ENCODE results near the gene ZNF700.

DNA sequence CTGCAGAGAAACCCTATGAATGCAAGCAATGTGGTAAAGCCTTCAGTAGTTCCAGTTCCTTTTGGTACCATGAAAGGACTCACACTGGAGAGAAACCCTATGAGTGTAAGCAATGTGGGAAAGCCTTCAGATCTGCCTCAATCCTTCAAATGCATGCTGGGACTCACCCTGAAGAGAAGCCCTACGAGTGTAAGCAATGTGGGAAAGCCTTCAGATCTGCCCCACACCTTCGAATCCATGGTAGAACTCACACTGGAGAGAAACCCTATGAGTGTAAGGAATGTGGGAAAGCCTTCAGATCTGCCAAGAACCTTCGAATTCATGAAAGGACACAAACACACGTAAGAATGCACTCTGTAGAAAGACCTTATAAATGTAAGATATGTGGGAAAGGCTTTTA, 54.6 kb downstream of the ZNF700 start:
- TF ChIP-seq, protein P1, sequence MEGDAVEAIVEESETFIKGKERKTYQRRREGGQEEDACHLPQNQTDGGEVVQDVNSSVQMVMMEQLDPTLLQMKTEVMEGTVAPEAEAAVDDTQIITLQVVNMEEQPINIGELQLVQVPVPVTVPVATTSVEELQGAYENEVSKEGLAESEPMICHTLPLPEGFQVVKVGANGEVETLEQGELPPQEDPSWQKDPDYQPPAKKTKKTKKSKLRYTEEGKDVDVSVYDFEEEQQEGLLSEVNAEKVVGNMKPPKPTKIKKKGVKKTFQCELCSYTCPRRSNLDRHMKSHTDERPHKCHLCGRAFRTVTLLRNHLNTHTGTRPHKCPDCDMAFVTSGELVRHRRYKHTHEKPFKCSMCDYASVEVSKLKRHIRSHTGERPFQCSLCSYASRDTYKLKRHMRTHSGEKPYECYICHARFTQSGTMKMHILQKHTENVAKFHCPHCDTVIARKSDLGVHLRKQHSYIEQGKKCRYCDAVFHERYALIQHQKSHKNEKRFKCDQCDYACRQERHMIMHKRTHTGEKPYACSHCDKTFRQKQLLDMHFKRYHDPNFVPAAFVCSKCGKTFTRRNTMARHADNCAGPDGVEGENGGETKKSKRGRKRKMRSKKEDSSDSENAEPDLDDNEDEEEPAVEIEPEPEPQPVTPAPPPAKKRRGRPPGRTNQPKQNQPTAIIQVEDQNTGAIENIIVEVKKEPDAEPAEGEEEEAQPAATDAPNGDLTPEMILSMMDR (IDR thresholded peaks at IDR 0.05; ENCODE audit: insufficient read depth, low read length, poor library complexity, severe bottlenecking) = no peak
- no peak for TF ChIP-seq EZH2phosphoT487 (conservative IDR thresholded peaks at IDR 0.05; ENCODE audit: low read length)
